K562 (cell line): Measurements from ENCODE around the gene TSSK2. TPM values are rescaled to one million over a fixed set of nuclear protein-coding genes. Genes with fewer than 3 reads are reported as not detected.

Experiments
- ATAC-seq: fragments of 200-7000 bp; cut with Tn5 transposase; 3 replicates; pipeline ENCODE4 v1.9.1; 2020; ENCODE audit warnings: moderate library complexity
- BruUV-seq: library from RNA; stranded (reverse); fragments of 400-500 nt; replicated peaks from 2 replicates; lab custom pipeline; 2021; lab: Mats Ljungman, UMichigan
- CTCF ChIA-PET: fragments of 300-600 bp; formaldehyde crosslinking; extraction: SDS; loops from one replicate; lab custom pipeline; 2021; ENCODE audit warnings: low intra/inter-chr PET ratio; lab: Yijun Ruan, JAX
- POLR2A ChIA-PET: fragments of 300-600, 350-650 bp; sonication (Branson Sonifier 250); formaldehyde crosslinking; extraction: SDS; loops from one replicate; lab custom pipeline; 2021; ENCODE audit warnings: antibody characterized with exemption, inconsistent platforms; lab: Yijun Ruan, JAX
- DNase-seq, 4 experiments: peaks; one replicate each; pipeline versions ENCODE4 v3.0.0 to v3.0.0-alpha.2; 2011 to 2018; ENCODE audit warnings: low spot score in 3 of 4, mixed read lengths in 3 of 4; ENCODE audit errors: extremely low read depth in 1 of 4
- FAIRE-seq: peaks from 2 replicates; lab custom pipeline; 2011; peaks lifted over from hg19 to GRCh38; lab: Jason Lieb, UNC
- H2AFZ ChIP-seq: 2 replicates; pipeline ENCODE4 v1.6.0; 2011; ENCODE audit warnings: low read depth, low read length, control low read depth, inconsistent platforms
- H3K27ac ChIP-seq: fragments of 200-600 bp; 3 replicates; pipeline ENCODE4 v1.8.0; 2011; ENCODE audit warnings: low read depth, mild to moderate bottlenecking, control low read depth, inconsistent platforms, low read length, moderate library complexity, mixed read lengths; ENCODE audit errors: extremely low read depth
- H3K27me3 ChIP-seq, 2 experiments: fragments of 300-600 bp in 1 of 2; 2 replicates in 1 of 2; 3 replicates in 1 of 2; pipeline versions ENCODE4 v1.6.0 to v1.8.0; 2011; ENCODE audit warnings: inconsistent platforms in 2 of 2, low read length in 2 of 2, mild to moderate bottlenecking in 1 of 2, mixed read lengths in 1 of 2, moderate library complexity in 1 of 2; ENCODE audit not compliant: control insufficient read depth in 2 of 2, insufficient read depth in 2 of 2
- H3K36me3 ChIP-seq: fragments of 300-600 bp; 3 replicates; pipeline ENCODE4 v1.8.0; 2011; ENCODE audit warnings: mild to moderate bottlenecking, low read length, inconsistent platforms; ENCODE audit not compliant: control insufficient read depth, insufficient read depth
- H3K4me1 ChIP-seq, 2 experiments: fragments of 200-600 bp in 1 of 2; replicated peaks in 1 of 2; 2 replicates in 1 of 2; 3 replicates in 1 of 2; pipeline versions ENCODE4 v1.5.1 to v1.8.0; 2011; ENCODE audit warnings: inconsistent platforms in 2 of 2, low read length in 2 of 2, mild to moderate bottlenecking in 1 of 2, mixed read lengths in 1 of 2, moderate library complexity in 1 of 2; ENCODE audit not compliant: control insufficient read depth in 2 of 2, insufficient read depth in 2 of 2
- H3K4me2 ChIP-seq: 2 replicates; pipeline ENCODE4 v1.6.1; 2011; ENCODE audit warnings: low read length, control low read depth, inconsistent platforms, mixed read lengths; ENCODE audit not compliant: insufficient read depth
- H3K4me3 ChIP-seq: fragments of 200-600 bp; sonication (generic), shearing (Covaris generic); 2 replicates; pipeline ENCODE4 v1.5.1; 2016; ENCODE audit warnings: control low read depth, inconsistent platforms
- H3K79me2 ChIP-seq: fragments of 200-600 bp; 3 replicates; pipeline ENCODE4 v1.8.0; 2011; ENCODE audit warnings: low read length, inconsistent platforms; ENCODE audit not compliant: control insufficient read depth, insufficient read depth
- H3K9ac ChIP-seq, 2 experiments: 2 replicates each; pipeline versions ENCODE4 v1.6.0 to v1.6.1; 2011; ENCODE audit warnings: low read depth in 2 of 2, low read length in 2 of 2, control low read depth in 1 of 2, inconsistent platforms in 1 of 2, mild to moderate bottlenecking in 1 of 2, mixed read lengths in 1 of 2; ENCODE audit not compliant: insufficient read depth in 1 of 2
- H3K9me1 ChIP-seq: one replicate; pipeline ENCODE4 v1.6.0; 2011; ENCODE audit warnings: inconsistent platforms, mild to moderate bottlenecking, low read length, moderate library complexity; ENCODE audit not compliant: control insufficient read depth, insufficient read depth
- H3K9me3 ChIP-seq: replicated peaks from 2 replicates; pipeline ENCODE4 v1.5.1; 2011; ENCODE audit warnings: low read depth, low read length, inconsistent platforms; ENCODE audit not compliant: control insufficient read depth, insufficient read depth
- H4K20me1 ChIP-seq: replicated peaks from 2 replicates; pipeline ENCODE4 v1.6.1; 2011; ENCODE audit warnings: low read length, inconsistent platforms, mixed read lengths; ENCODE audit not compliant: control insufficient read depth, insufficient read depth
- ADNP ChIP-seq: fragments of 200-800 bp; sonication (Bioruptor generic); IDR thresholded peaks from 2 replicates; pipeline ENCODE4 v1.6.1; 2016; ENCODE audit warnings: missing genetic modification characterization, missing compliant biosample characterization
- C11orf30 ChIP-seq: fragments of 450-650 bp; IDR thresholded peaks from 2 replicates; pipeline ENCODE4 v1.6.1; 2016; ENCODE audit warnings: low read depth, mild to moderate bottlenecking
- CTBP1 ChIP-seq: fragments of 450-650 bp; IDR thresholded peaks from 2 replicates; pipeline ENCODE4 v1.6.1; 2016; ENCODE audit warnings: borderline replicate concordance
- ELF1 ChIP-seq: fragments of 200-800 bp; sonication (Bioruptor generic); IDR thresholded peaks from 2 replicates; pipeline ENCODE4 v1.6.1; 2016; ENCODE audit warnings: missing genetic modification characterization, missing compliant biosample characterization
- ESRRA ChIP-seq: fragments of 450-650 bp; IDR thresholded peaks from 2 replicates; pipeline ENCODE4 v1.6.1; 2014; ENCODE audit warnings: low read depth, mild to moderate bottlenecking, moderate library complexity, borderline replicate concordance
- HSF4 ChIP-seq: fragments of 250-450 bp; sonication (Bioruptor Pico); IDR thresholded peaks from 2 replicates; pipeline ENCODE4 v2.1.2; 2022; ENCODE audit warnings: mild to moderate bottlenecking, moderate library complexity, borderline replicate concordance
- JUNB ChIP-seq: fragments of 450-650 bp; formaldehyde crosslinking; conservative IDR thresholded peaks from 2 replicates; pipeline ENCODE4 v1.4.0; 2020; ENCODE audit warnings: mild to moderate bottlenecking
- JUND ChIP-seq, 2 experiments: IDR thresholded peaks; 2 replicates in 1 of 2; 3 replicates in 1 of 2; pipeline ENCODE4 v1.6.1; 2011; ENCODE audit warnings: borderline replicate concordance in 2 of 2, low read depth in 2 of 2, low read length in 2 of 2, improper control_type of control experiment in 1 of 2, missing biosample characterization in 1 of 2, missing genetic modification characterization in 1 of 2, missing genetic modification reagents in 1 of 2
- KAT2B ChIP-seq: IDR thresholded peaks from one replicate; pipeline ENCODE4 v1.6.1; 2012; ENCODE audit warnings: low read depth, mild to moderate bottlenecking, control low read depth, inconsistent platforms, low read length, moderate library complexity
- RBM25 ChIP-seq: fragments of 200-400 bp; formaldehyde crosslinking; IDR thresholded peaks from 2 replicates; pipeline ENCODE4 v1.6.1; 2018; ENCODE audit warnings: low read length, low read depth, moderate library complexity; ENCODE audit not compliant: severe bottlenecking
- SMARCA5 ChIP-seq: fragments of 450-650 bp; IDR thresholded peaks from 2 replicates; pipeline ENCODE4 v1.6.1; 2016
- SRF ChIP-seq, 2 experiments: fragments of 250-450, 450-650 bp in 1 of 2; sonication (Bioruptor Pico) in 1 of 2; sonication (generic) in 1 of 2; formaldehyde crosslinking; IDR thresholded peaks; 2 replicates each; pipeline versions ENCODE4 v1.5.0 to v1.5.1; 2020 to 2022; ENCODE audit warnings: mild to moderate bottlenecking in 1 of 2, missing genetic modification reagents in 1 of 2
- TCF3 ChIP-seq: sonication (generic); formaldehyde crosslinking; IDR thresholded peaks from 2 replicates; pipeline ENCODE4 v1.4.0; 2020; ENCODE audit warnings: mild to moderate bottlenecking, missing genetic modification reagents
- YY1 ChIP-seq, 3 experiments: IDR thresholded peaks; 2 replicates each; pipeline ENCODE4 v1.6.1; 2011; ENCODE audit warnings: low read length in 2 of 3, mild to moderate bottlenecking in 2 of 3, moderate library complexity in 2 of 3, borderline replicate concordance in 1 of 3, control low read depth in 1 of 3, low read depth in 1 of 3; ENCODE audit not compliant: insufficient read depth in 3 of 3, insufficient replicate concordance in 2 of 3, control insufficient read depth in 1 of 3, insufficient read length in 1 of 3; ENCODE audit errors: extremely low read depth in 1 of 3
- ZNF263 ChIP-seq: sonication (generic); formaldehyde crosslinking; IDR thresholded peaks from 2 replicates; pipeline ENCODE4 v1.8.0; 2022; ENCODE audit warnings: mild to moderate bottlenecking, missing genetic modification reagents, borderline replicate concordance
- ZNF766 ChIP-seq: fragments of 200-800 bp; sonication (Bioruptor generic); conservative IDR thresholded peaks from 2 replicates; pipeline ENCODE4 v1.6.1; 2016; ENCODE audit warnings: missing genetic modification characterization, missing compliant biosample characterization
- WGBS: fragments of 100-300 bp; shearing (Covaris generic); methylation state at CpG from one replicate; pipeline ENCODE4 v1.1.6; 2016; ENCODE audit warnings: low coverage, mixed read lengths; ENCODE audit not compliant: insufficient coverage; ENCODE audit errors: missing lambda C conversion rate; 5-methylcytosine and 5-hydroxymethylcytosine counted together
- in situ Hi-C: fragments of 300-500 bp; cut with MboI; formaldehyde crosslinking; loops from 4 replicates; pipeline ENCODE4 v1.15.0; 2018; ENCODE audit warnings: inconsistent platforms, mixed read lengths
- intact Hi-C: fragments of 100-400 bp; cut with micrococcal nuclease; formaldehyde crosslinking; loops from 2 replicates; pipeline ENCODE4 v1.14.2; 2022
- polyA plus RNA-seq, 8 experiments: library from polyadenylated mRNA; depleted of rRNA in 4 of 8; stranded (reverse) in 5 of 8; unstranded in 3 of 8; fragments of >200 nt; fragmentation: Nextera tagmentation in 2 of 8; fragmentation: Illumina TruSeq in 1 of 8; extraction: Ambion mirVana in 2 of 8; extraction: Trizol in 1 of 8; gene quantifications; 2 replicates each; pipeline versions ENCODE4 v1.2.1 to v1.2.3, GENCODE V29; 2011 to 2014; ENCODE audit warnings: inconsistent platforms in 1 of 8, missing spikeins in 1 of 8
- total RNA-seq, 7 experiments: library from RNA; depleted of rRNA in 6 of 7; stranded (reverse); fragments of >200 nt in 6 of 7; fragmentation: Illumina TruSeq in 2 of 7; extraction: Trizol in 2 of 7; gene quantifications; 2 replicates each; pipeline versions ENCODE4 v1.2.1 to v1.2.3, GENCODE V29; 2011 to 2021; ENCODE audit warnings: low replicate concordance in 1 of 7
- TF ChIP-seq, protein P1 (sequence below): sonication (generic); formaldehyde crosslinking; IDR thresholded peaks from 2 replicates; pipeline ENCODE4 v1.8.0; 2023; ENCODE audit warnings: mild to moderate bottlenecking, missing genetic modification reagents
- TF ChIP-seq, protein P2 (sequence below): fragments of 450-650 bp; formaldehyde crosslinking; conservative IDR thresholded peaks from 2 replicates; pipeline ENCODE4 v1.4.0; 2022; ENCODE audit warnings: mild to moderate bottlenecking, missing genetic modification characterization

TSSK2 gene
- total and polyA plus RNA-seq, 9 of the 15 experiments (the other 6 are each of a cell fraction or from before 2014, with no cell fraction given): 0.04 TPM; not detected in 8

DNA sequence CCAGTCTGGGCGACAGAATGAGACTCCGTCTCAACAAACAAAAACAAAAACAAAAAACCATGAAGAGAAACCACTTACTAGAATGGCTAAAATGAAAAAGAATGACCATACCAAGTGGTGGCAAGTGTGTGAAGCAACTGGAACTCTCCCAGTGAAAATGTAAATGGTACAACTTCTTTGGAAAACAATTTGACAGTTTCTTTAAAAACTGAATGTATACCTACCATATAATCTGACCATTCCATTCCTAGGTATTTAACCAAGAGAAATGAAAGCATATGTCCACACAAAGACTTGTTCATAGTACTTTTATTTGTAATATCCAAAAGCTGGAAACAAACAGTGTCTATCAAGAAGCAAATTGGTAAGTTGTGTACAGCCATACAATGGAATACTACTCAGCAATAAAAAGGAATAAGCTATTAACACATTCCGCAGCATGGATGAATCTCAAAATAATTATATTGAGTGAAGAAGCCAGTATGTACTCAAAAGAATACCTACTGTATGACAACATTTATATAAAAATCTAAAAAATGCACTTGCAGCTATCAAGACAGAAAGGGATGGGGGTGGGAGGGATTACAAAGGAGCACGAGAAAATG, 36.6 kb upstream of the TSSK2 start (continued):
- TF ChIP-seq, protein P1, sequence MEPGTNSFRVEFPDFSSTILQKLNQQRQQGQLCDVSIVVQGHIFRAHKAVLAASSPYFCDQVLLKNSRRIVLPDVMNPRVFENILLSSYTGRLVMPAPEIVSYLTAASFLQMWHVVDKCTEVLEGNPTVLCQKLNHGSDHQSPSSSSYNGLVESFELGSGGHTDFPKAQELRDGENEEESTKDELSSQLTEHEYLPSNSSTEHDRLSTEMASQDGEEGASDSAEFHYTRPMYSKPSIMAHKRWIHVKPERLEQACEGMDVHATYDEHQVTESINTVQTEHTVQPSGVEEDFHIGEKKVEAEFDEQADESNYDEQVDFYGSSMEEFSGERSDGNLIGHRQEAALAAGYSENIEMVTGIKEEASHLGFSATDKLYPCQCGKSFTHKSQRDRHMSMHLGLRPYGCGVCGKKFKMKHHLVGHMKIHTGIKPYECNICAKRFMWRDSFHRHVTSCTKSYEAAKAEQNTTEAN: no peak
- no peak for TF ChIP-seq ZNF263

DNA sequence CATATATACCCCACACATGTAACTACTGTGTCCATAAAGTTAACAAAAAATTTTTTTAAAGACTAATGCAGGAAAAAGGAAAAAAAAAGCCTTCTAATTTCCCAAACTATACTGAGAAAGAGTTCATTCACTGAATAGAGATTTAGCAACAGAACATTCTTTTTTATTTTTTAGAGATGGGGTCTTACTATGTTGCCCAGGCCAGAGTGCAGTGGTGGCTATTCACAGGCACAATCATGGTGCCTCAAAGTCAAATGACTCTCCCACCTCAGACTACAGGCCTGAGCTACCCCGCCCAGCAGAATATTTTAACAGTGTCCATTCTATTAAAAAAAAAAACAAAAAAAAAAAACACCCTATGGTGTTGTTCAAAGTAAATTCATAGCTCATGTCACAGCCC, 34.6 kb upstream of the TSSK2 start:
- Histone ChIP-seq H3K9ac (no peak overlapping the region), H3K4me2 (no peak overlapping the region), H3K9me1 (peaks cover 9% of the 10 kb centered on the region), H3K4me1 (no peaks in the 10 kb centered on the region), H3K79me2 (peaks cover 44% of the 10 kb centered on the region), H3K9me3 (no peaks in the 10 kb centered on the region), H3K27me3 (no peaks in the 10 kb centered on the region), H3K36me3 (peaks cover 35% of the 10 kb centered on the region), H3K27ac (no peak overlapping the region), H3K4me3 (no peak overlapping the region), H4K20me1 (peaks cover 18% of the 10 kb centered on the region; the same call in 1 of the 2 replicates), H2AFZ (no peak overlapping the region)
- DNase-seq: peak in 1 of 4 experiments; percentile 26
- BruUV-seq: no TSS peak
- intact Hi-C loops (no loop called here), in situ Hi-C loops (no loop called here)
- no peak for FAIRE-seq
- ChIA-PET POLR2A (interaction anchor here (0.7 to 1.3 kb wide), 5 partner anchors 10 to 26 kb away, joined by 3 to 5 read pairs (median 4); partner anchors contain the start of gene DGCR2), CTCF (no interaction called here)
- WGBS: 92% methylated on average over 1 of the region's 1 CpG
- no peak for ATAC-seq
- TF ChIP-seq ZNF766: no peak
- TF ChIP-seq C11orf30: no peak
- TF ChIP-seq RBM25: peak; percentile 58
- no peak for TF ChIP-seq HSF4 (CRISPR knock-in tag)
- no peak for TF ChIP-seq YY1 (IDR thresholded peaks at IDR 0.05; ENCODE audit: borderline replicate concordance in 1 of 3, control insufficient read depth in 1 of 3, extremely low read depth in 1 of 3, insufficient read depth in 3 of 3, insufficient read length in 1 of 3, insufficient replicate concordance in 2 of 3, low read depth in 1 of 3, low read length in 2 of 3)
- TF ChIP-seq ELF1 (tag): 0 out of 2 replicates have a peak, but pooled peaks have one; percentile 21
- TF ChIP-seq CTBP1: no peak
- no peak for TF ChIP-seq SMARCA5
- TF ChIP-seq, protein P2, sequence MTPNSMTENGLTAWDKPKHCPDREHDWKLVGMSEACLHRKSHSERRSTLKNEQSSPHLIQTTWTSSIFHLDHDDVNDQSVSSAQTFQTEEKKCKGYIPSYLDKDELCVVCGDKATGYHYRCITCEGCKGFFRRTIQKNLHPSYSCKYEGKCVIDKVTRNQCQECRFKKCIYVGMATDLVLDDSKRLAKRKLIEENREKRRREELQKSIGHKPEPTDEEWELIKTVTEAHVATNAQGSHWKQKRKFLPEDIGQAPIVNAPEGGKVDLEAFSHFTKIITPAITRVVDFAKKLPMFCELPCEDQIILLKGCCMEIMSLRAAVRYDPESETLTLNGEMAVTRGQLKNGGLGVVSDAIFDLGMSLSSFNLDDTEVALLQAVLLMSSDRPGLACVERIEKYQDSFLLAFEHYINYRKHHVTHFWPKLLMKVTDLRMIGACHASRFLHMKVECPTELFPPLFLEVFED (CRISPR knock-in tag): 0 out of 2 replicates have a peak, but pooled peaks have one; percentile 54
- TF ChIP-seq ADNP: no peak
- TF ChIP-seq ESRRA: no peak
- no peak for TF ChIP-seq JUND (IDR thresholded peaks at IDR 0.05; ENCODE audit: borderline replicate concordance, low read depth, low read length)
- TF ChIP-seq JUND (tag; IDR thresholded peaks at IDR 0.05; ENCODE audit: borderline replicate concordance, low read depth, low read length): no peak
- TF ChIP-seq TCF3 (CRISPR knock-in tag): no peak
- TF ChIP-seq JUNB (CRISPR knock-in tag): no peak
- no peak for TF ChIP-seq SRF (CRISPR knock-in tag; IDR thresholded peaks at IDR 0.05)
- no peak for TF ChIP-seq KAT2B
